KBM-7 (cell line): Measurements from ENCODE around the gene CACNG8.
"Not testable (repeated sequence)": the region's sequence is repeated elsewhere in the genome, so short reads cannot be mapped to it uniquely, and the experiment has no call there.

Experiments
- DNase-seq: peaks from one replicate; pipeline ENCODE4 v3.0.0-alpha.2; 2015
- in situ Hi-C: fragments of 300-500 bp; cut with MboI; formaldehyde crosslinking; loops from 2 replicates; pipeline ENCODE4 v1.14.3; 2020; ENCODE audit warnings: low sequenced_read_pairs, low pct_unique_long_range_greater_than_20kb, mixed read lengths

The CACNG8 gene

GRCh38 chr19:53962887-53963431 is at the start of gene CACNG8:
TSS of gene CACNG8 (plus strand) at chr19:53962937.
- no peak for DNase-seq
- in situ Hi-C loops = no loop called here

- peak; percentile 33 for DNase-seq
- in situ Hi-C loops = no loop called here
Measured at GRCh38 chr19:53915000-53915399, 47.7 kb upstream of the CACNG8 start.

- in situ Hi-C loops = no loop called here
- no peak for DNase-seq
Measured at GRCh38 chr19:53916004-53916403, 46.7 kb upstream of the CACNG8 start.

- no peak for DNase-seq
- in situ Hi-C loops = no loop called here
Measured at GRCh38 chr19:53917356-53917755, 45.4 kb upstream of the CACNG8 start.

- DNase-seq = peak; percentile 40
Measured at GRCh38 chr19:53927739-53928138, 35.0 kb upstream of the CACNG8 start.

GRCh38 chr19:53936029-53936428 is 26.7 kb upstream of the CACNG8 start:
- in situ Hi-C loops = no loop called here
- no peak for DNase-seq

More at GRCh38 chr19:53927739-53928138, 35.0 kb upstream of the CACNG8 start:
- in situ Hi-C loops = no loop called here

GRCh38 chr19:53942001-53942786 is 20.5 kb upstream of the CACNG8 start:
- no peak for DNase-seq
- in situ Hi-C loops = no loop called here

GRCh38 chr19:53944416-53944815 is 18.3 kb upstream of the CACNG8 start:
- DNase-seq = no peak
- in situ Hi-C loops = no loop called here

- in situ Hi-C loops = no loop called here
- no peak for DNase-seq
Measured at GRCh38 chr19:53944933-53945332, 17.8 kb upstream of the CACNG8 start.

- in situ Hi-C loops = no loop called here
- DNase-seq = no peak
Measured at GRCh38 chr19:53945441-53945840, 17.3 kb upstream of the CACNG8 start.

- no peak for DNase-seq
- in situ Hi-C loops = no loop called here
Measured at GRCh38 chr19:53945998-53946397, 16.7 kb upstream of the CACNG8 start.

GRCh38 chr19:53947624-53948023 is 15.1 kb upstream of the CACNG8 start:
- in situ Hi-C loops = no loop called here
- DNase-seq = no peak

- in situ Hi-C loops, DNase-seq: not testable (repeated sequence)
Measured at GRCh38 chr19:53948611-53949010, 14.1 kb upstream of the CACNG8 start.

GRCh38 chr19:53951436-53951835 is 11.3 kb upstream of the CACNG8 start:
- in situ Hi-C loops = no loop called here

GRCh38 chr19:53951947-53952346 is 10.8 kb upstream of the CACNG8 start:
- in situ Hi-C loops = no loop called here
- DNase-seq = no peak

More at GRCh38 chr19:53951436-53951835, 11.3 kb upstream of the CACNG8 start:
- DNase-seq = no peak

GRCh38 chr19:53953383-53953782 is 9.4 kb upstream of the CACNG8 start:
- in situ Hi-C loops = no loop called here
- DNase-seq = no peak

- in situ Hi-C loops = no loop called here
- no peak for DNase-seq
Measured at GRCh38 chr19:53957448-53958167, 5.1 kb upstream of the CACNG8 start.

- in situ Hi-C loops = no loop called here
- no peak for DNase-seq
Measured at GRCh38 chr19:53958168-53958571, 4.6 kb upstream of the CACNG8 start.

GRCh38 chr19:53958823-53959757 is 3.6 kb upstream of the CACNG8 start:
- in situ Hi-C loops = no loop called here
- no peak for DNase-seq
